Astrocyte (in vitro differentiated cells and primary cell): ENCODE data around the gene PPP1R12A.

Experiments
- CTCF ChIP-seq: IDR thresholded peaks from 2 replicates; pipeline ENCODE4 v1.5.1; 2011; ENCODE audit warnings: low read depth, mild to moderate bottlenecking, inconsistent platforms, low read length, moderate library complexity; ENCODE audit not compliant: insufficient read depth
- EZH2 ChIP-seq: IDR thresholded peaks from 2 replicates; pipeline ENCODE4 v1.6.1; 2012; ENCODE audit warnings: mild to moderate bottlenecking, low read length, inconsistent platforms; ENCODE audit not compliant: insufficient read depth

DNA sequence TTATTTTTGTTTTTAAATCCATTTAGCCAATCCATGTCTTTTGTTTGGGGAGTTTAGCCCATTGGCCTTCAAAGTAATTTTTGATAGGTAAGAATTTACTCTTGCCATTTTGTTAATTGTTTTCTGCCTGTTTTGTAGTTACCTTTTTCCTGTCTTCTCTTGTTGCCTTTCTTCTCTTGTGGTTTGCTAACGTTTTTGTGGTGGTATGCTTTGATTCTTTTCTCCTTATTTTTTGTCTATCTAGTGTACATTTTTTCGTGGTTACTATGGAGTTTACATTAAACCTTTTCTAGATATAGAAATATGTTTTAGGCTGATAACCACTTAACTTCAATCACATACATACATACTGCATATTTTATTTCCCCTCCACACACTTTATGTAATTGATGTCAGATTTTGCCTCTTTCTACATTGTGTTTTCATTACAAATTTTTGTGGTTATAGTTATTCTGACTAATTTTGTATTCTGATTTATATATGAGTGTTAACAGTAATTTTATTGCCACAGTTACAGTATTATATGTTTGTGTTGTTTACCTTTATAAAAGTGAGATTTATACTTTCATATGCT lies 19.2 kb upstream of the PPP1R12A start:
- TF ChIP-seq CTCF, result no peak
- no peak for TF ChIP-seq EZH2
